ENCODE data around the gene MACROD1. TPM values are rescaled to one million over a fixed set of nuclear protein-coding genes. Genes with fewer than 3 reads are reported as not detected.

The MACROD1 gene
- total RNA-seq, 1 donor from 2014 or later = 39.4 TPM

- DNase-seq (ENCODE audit: low spot score in 2 of 2, unreplicated experiment in 2 of 2) = no peak
- H3K27ac Mint-ChIP-seq = no peak overlapping the region
- H3K4me3 Mint-ChIP-seq = no peak overlapping the region
- H3K27me3 Mint-ChIP-seq (ENCODE audit: low read depth) = peaks cover 20% of the 10 kb centered on the region
- H3K4me1 Mint-ChIP-seq = peaks cover 49% of the 10 kb centered on the region
- no peak for TF ChIP-seq CTCF (IDR thresholded peaks at IDR 0.05; ENCODE audit: unreplicated experiment)
- no peaks in the 10 kb centered on the region for H3K9me3 Mint-ChIP-seq
- no peaks in the 10 kb centered on the region for H3K36me3 Mint-ChIP-seq
Observed at GRCh38 chr11:64065141-64065465, 100.8 kb downstream of the MACROD1 start.

- no peak for TF ChIP-seq CTCF (IDR thresholded peaks at IDR 0.05; ENCODE audit: unreplicated experiment)
- peaks cover 44% of the 10 kb centered on the region for H3K4me1 Mint-ChIP-seq
- H3K4me3 Mint-ChIP-seq = no peak overlapping the region
- DNase-seq (ENCODE audit: low spot score in 2 of 2, unreplicated experiment in 2 of 2) = no peak
- H3K27me3 Mint-ChIP-seq (ENCODE audit: low read depth) = peaks cover 20% of the 10 kb centered on the region
- no peaks in the 10 kb centered on the region for H3K9me3 Mint-ChIP-seq
- no peak overlapping the region for H3K27ac Mint-ChIP-seq
- H3K36me3 Mint-ChIP-seq = no peaks in the 10 kb centered on the region
Observed at GRCh38 chr11:64064374-64065140, 101.4 kb downstream of the MACROD1 start.

GRCh38 chr11:64063777-64064176 lies 102.1 kb downstream of the MACROD1 start:
- Mint-ChIP-seq H3K4me1 (peaks cover 43% of the 10 kb centered on the region), H3K9me3 (no peaks in the 10 kb centered on the region), H3K27ac (no peak overlapping the region), H3K36me3 (no peaks in the 10 kb centered on the region), H3K27me3 (ENCODE audit: low read depth) (peaks cover 23% of the 10 kb centered on the region), H3K4me3 (no peak overlapping the region)
- no peak for TF ChIP-seq CTCF (IDR thresholded peaks at IDR 0.05; ENCODE audit: unreplicated experiment)
- no peak for DNase-seq (ENCODE audit: low spot score in 2 of 2, unreplicated experiment in 2 of 2)

GRCh38 chr11:64062185-64063039 lies 103.5 kb downstream of the MACROD1 start:
- H3K27me3 Mint-ChIP-seq (ENCODE audit: low read depth) = peaks cover 23% of the 10 kb centered on the region
- H3K4me1 Mint-ChIP-seq = peaks cover 31% of the 10 kb centered on the region
- DNase-seq (ENCODE audit: low spot score in 2 of 2, unreplicated experiment in 2 of 2) = no peak
- H3K4me3 Mint-ChIP-seq = no peak overlapping the region
- H3K36me3 Mint-ChIP-seq = no peaks in the 10 kb centered on the region
- TF ChIP-seq CTCF (IDR thresholded peaks at IDR 0.05; ENCODE audit: unreplicated experiment) = no peak
- H3K9me3 Mint-ChIP-seq = no peaks in the 10 kb centered on the region
- no peak overlapping the region for H3K27ac Mint-ChIP-seq

GRCh38 chr11:64060861-64061444 lies 105.0 kb downstream of the MACROD1 start:
- peaks cover 21% of the 10 kb centered on the region for H3K27me3 Mint-ChIP-seq (ENCODE audit: low read depth)
- H3K36me3 Mint-ChIP-seq = no peaks in the 10 kb centered on the region
- no peak for TF ChIP-seq CTCF (IDR thresholded peaks at IDR 0.05; ENCODE audit: unreplicated experiment)
- H3K27ac Mint-ChIP-seq = peak overlapping the region; percentile 81
- peak overlapping the region; percentile 70 for H3K4me3 Mint-ChIP-seq
- peaks cover 25% of the 10 kb centered on the region for H3K4me1 Mint-ChIP-seq
- DNase-seq (ENCODE audit: low spot score in 2 of 2, unreplicated experiment in 2 of 2) = peak in 1 of 2 experiments; percentile 61
- no peaks in the 10 kb centered on the region for H3K9me3 Mint-ChIP-seq

Measured in mesothelial cell of epicardium (in vitro differentiated cells).